ENCODE data around the gene ING1.
"Not testable (repeated sequence)": the region's sequence is repeated elsewhere in the genome, so short reads cannot be mapped to it uniquely, and the experiment has no call there.

- TF ChIP-seq CTCF, POLR2A, POLR2AphosphoS5 (IDR thresholded peaks at IDR 0.05): not testable (repeated sequence)
Observed at GRCh38 chr13:110701061-110701460, 12.4 kb upstream of the ING1 start.

Data from breast epithelium (tissue), 3 donors.